ENCODE results near the gene SEMA6C. TPM values are rescaled to one million over a fixed set of nuclear protein-coding genes. Genes with fewer than 3 reads are reported as not detected.

Gene SEMA6C
- total and polyA plus RNA-seq, 4 donors, result 1.4 to 1.5 (median 1.4) TPM

- TF ChIP-seq CTCF (IDR thresholded peaks at IDR 0.05; ENCODE audit: low read depth, low read length, missing input control) (no peak), NR2F2 (IDR thresholded peaks at IDR 0.05) (no peak), HNF4A (conservative IDR thresholded peaks at IDR 0.05) (no peak), SP1 (IDR thresholded peaks at IDR 0.05) (no peak)
Observed at GRCh38 chr1:151175041-151175741, 28.8 kb upstream of the SEMA6C start (continued).

GRCh38 chr1:151171190-151171589 lies 24.8 kb upstream of the SEMA6C start:
- WGBS, result 96% methylated on average over 5 of the region's 5 CpGs

GRCh38 chr1:151167116-151167515 lies 20.7 kb upstream of the SEMA6C start:
- no peak overlapping the region for H3K27ac ChIP-seq (ENCODE audit: low read depth in 1 of 2, low read length in 2 of 2)
- TF ChIP-seq ATF3 (IDR thresholded peaks at IDR 0.05) (no peak), REST (IDR thresholded peaks at IDR 0.05) (no peak), EGR1 (IDR thresholded peaks at IDR 0.05; ENCODE audit: low read depth in 2 of 2) (no peak), HNF4G (IDR thresholded peaks at IDR 0.05) (no peak), CTCF (IDR thresholded peaks at IDR 0.05; ENCODE audit: low read depth, low read length, missing input control) (no peak), YY1 (IDR thresholded peaks at IDR 0.05) (no peak), FOXA1 (IDR thresholded peaks at IDR 0.05) (no peak), RAD21 (IDR thresholded peaks at IDR 0.05) (no peak), ZBTB33 (IDR thresholded peaks at IDR 0.05) (no peak), NR2F2 (IDR thresholded peaks at IDR 0.05) (no peak), SP1 (IDR thresholded peaks at IDR 0.05) (no peak), JUND (IDR thresholded peaks at IDR 0.05) (no peak), RXRA (IDR thresholded peaks at IDR 0.05) (no peak), HNF4A (conservative IDR thresholded peaks at IDR 0.05) (no peak), MAX (IDR thresholded peaks at IDR 0.05) (no peak), TAF1 (conservative IDR thresholded peaks at IDR 0.05) (no peak), FOXA2 (IDR thresholded peaks at IDR 0.05) (no peak), GABPA (IDR thresholded peaks at IDR 0.05 in 1 of 2, conservative IDR thresholded peaks at IDR 0.05 in 1 of 2) (no peak)

More at GRCh38 chr1:151171190-151171589, 24.8 kb upstream of the SEMA6C start:
- TF ChIP-seq NR2F2 (IDR thresholded peaks at IDR 0.05) (no peak), RXRA (IDR thresholded peaks at IDR 0.05) (no peak), ATF3 (IDR thresholded peaks at IDR 0.05) (no peak)
- Histone ChIP-seq H3K4me3 (ENCODE audit: low read depth in 1 of 3, low read length in 3 of 3) (no peak overlapping the region), H3K27ac (ENCODE audit: low read depth in 1 of 2, low read length in 2 of 2) (no peak overlapping the region), H3K4me1 (ENCODE audit: control insufficient read depth in 4 of 4, insufficient read depth in 4 of 4, low read length in 3 of 4) (peaks cover 3 to 11% (median 9%) of the 10 kb centered on the region in 4 donors), H3K9ac (ENCODE audit: low read depth in 1 of 2, low read length in 2 of 2) (no peak overlapping the region), H3K9me3 (ENCODE audit: control insufficient read depth in 4 of 4, low read length in 3 of 4) (no peaks in the 10 kb centered on the region), H3K36me3 (ENCODE audit: control insufficient read depth in 4 of 4, insufficient read depth in 3 of 4, low read depth in 1 of 4, low read length in 3 of 4) (peaks cover 0 to 38% (median 11%) of the 10 kb centered on the region in 4 donors), H3K27me3 (ENCODE audit: control insufficient read depth in 4 of 4, insufficient read depth in 4 of 4, low read length in 3 of 4) (no peaks in the 10 kb centered on the region)
- no peak for DNase-seq (ENCODE audit: low spot score)

More at GRCh38 chr1:151167116-151167515, 20.7 kb upstream of the SEMA6C start:
- WGBS, result 91% methylated on average over 6 of the region's 6 CpGs
- no peak overlapping the region for H3K9ac ChIP-seq (ENCODE audit: low read depth in 1 of 2, low read length in 2 of 2)
- DNase-seq (ENCODE audit: low spot score), result no peak
- no peaks in the 10 kb centered on the region for H3K27me3 ChIP-seq (ENCODE audit: control insufficient read depth in 4 of 4, insufficient read depth in 4 of 4, low read length in 3 of 4)
- peak overlapping the region in 1 of 3 donors; percentile 56 for H3K4me3 ChIP-seq (ENCODE audit: low read depth in 1 of 3, low read length in 3 of 3)
- H3K4me1 ChIP-seq (ENCODE audit: control insufficient read depth in 4 of 4, insufficient read depth in 4 of 4, low read length in 3 of 4), result peaks cover 3 to 31% (median 22%) of the 10 kb centered on the region in 4 donors
- H3K9me3 ChIP-seq (ENCODE audit: control insufficient read depth in 4 of 4, low read length in 3 of 4), result no peaks in the 10 kb centered on the region
- H3K36me3 ChIP-seq (ENCODE audit: control insufficient read depth in 4 of 4, insufficient read depth in 3 of 4, low read depth in 1 of 4, low read length in 3 of 4), result peaks cover 0 to 20% (median 0%) of the 10 kb centered on the region in 4 donors

Measured in liver (tissue), 9 donors.